Measurements from ENCODE around the gene SLC26A5. TPM values are rescaled to one million over a fixed set of nuclear protein-coding genes. Genes with fewer than 3 reads are reported as not detected.

The SLC26A5 gene
- total RNA-seq, 2 donors from 2014 or later = not detected

- H3K9me3 ChIP-seq = no peaks in the 10 kb centered on the region
- H3K4me1 ChIP-seq = no peaks in the 10 kb centered on the region
- DNase-seq (ENCODE audit: low spot score) = no peak
- TF ChIP-seq CTCF (IDR thresholded peaks at IDR 0.05) = no peak
- H3K36me3 ChIP-seq = no peaks in the 10 kb centered on the region
- no peak overlapping the region for H3K27ac ChIP-seq
- H3K4me3 ChIP-seq = no peak overlapping the region
- H3K27me3 ChIP-seq = no peaks in the 10 kb centered on the region
Observed at GRCh38 chr7:103373866-103374643, 72.0 kb downstream of the SLC26A5 start.

- no peaks in the 10 kb centered on the region for H3K27me3 ChIP-seq
- H3K4me3 ChIP-seq = no peak overlapping the region
- no peaks in the 10 kb centered on the region for H3K9me3 ChIP-seq
- no peaks in the 10 kb centered on the region for H3K4me1 ChIP-seq
- no peak overlapping the region for H3K27ac ChIP-seq
- no peak for DNase-seq (ENCODE audit: low spot score)
- TF ChIP-seq CTCF (IDR thresholded peaks at IDR 0.05) = no peak
- peaks cover 40% of the 10 kb centered on the region for H3K36me3 ChIP-seq
Observed at GRCh38 chr7:103369432-103369831, 76.6 kb downstream of the SLC26A5 start.

- H3K9me3 ChIP-seq = no peaks in the 10 kb centered on the region
- DNase-seq (ENCODE audit: low spot score) = no peak
- no peak overlapping the region for H3K27ac ChIP-seq
- H3K27me3 ChIP-seq = no peaks in the 10 kb centered on the region
- peaks cover 0 to 47% of the 10 kb centered on the region in 2 donors for H3K4me1 ChIP-seq
- no peak overlapping the region for H3K4me3 ChIP-seq
- no peak for TF ChIP-seq CTCF (IDR thresholded peaks at IDR 0.05)
- H3K36me3 ChIP-seq = peaks cover 15% of the 10 kb centered on the region
Observed at GRCh38 chr7:103349805-103350204, 96.2 kb downstream of the SLC26A5 start.

- Histone ChIP-seq H3K9me3 (no peaks in the 10 kb centered on the region), H3K27me3 (no peaks in the 10 kb centered on the region), H3K4me3 (peak overlapping the region in 1 of 2 donors; percentile 77), H3K36me3 (peaks cover 7% of the 10 kb centered on the region), H3K27ac (no peak overlapping the region), H3K4me1 (peaks cover 0 to 48% of the 10 kb centered on the region in 2 donors)
- TF ChIP-seq CTCF (IDR thresholded peaks at IDR 0.05) = no peak
- no peak for DNase-seq (ENCODE audit: low spot score)
Observed at GRCh38 chr7:103348959-103349358, 97.0 kb downstream of the SLC26A5 start.

GRCh38 chr7:103348452-103348851 is 97.6 kb downstream of the SLC26A5 start:
- Histone ChIP-seq H3K36me3 (peaks cover 5% of the 10 kb centered on the region), H3K27me3 (no peaks in the 10 kb centered on the region), H3K27ac (peak overlapping the region in 1 of 2 donors; percentile 89), H3K4me3 (peak overlapping the region; percentile 77 to 98), H3K4me1 (peaks cover 0 to 52% of the 10 kb centered on the region in 2 donors), H3K9me3 (no peaks in the 10 kb centered on the region)
- no peak for TF ChIP-seq CTCF (IDR thresholded peaks at IDR 0.05)
- no peak for DNase-seq (ENCODE audit: low spot score)

Data from right atrium auricular region (tissue), 2 donors.